ENCODE measurements around the gene CRY1. TPM values are rescaled to one million over a fixed set of nuclear protein-coding genes. Genes with fewer than 3 reads are reported as not detected.
"Not testable (repeated sequence)": the region's sequence is repeated elsewhere in the genome, so short reads cannot be mapped to it uniquely, and the experiment has no call there.

The CRY1 gene
- total RNA-seq, 4 donors from 2014 or later = 5.7 to 14.3 (median 10.8) TPM

GRCh38 chr12:107108995-107109508 lies 15.7 kb upstream of the CRY1 start:
- peaks cover 0 to 6% (median 0%) of the 10 kb centered on the region in 3 donors for H3K4me1 ChIP-seq
- H3K9me3 ChIP-seq = no peaks in the 10 kb centered on the region
- H3K4me3 ChIP-seq = no peak overlapping the region
- no peak for DNase-seq
- WGBS, 2 donors = 79 to 92% methylated on average over 8 of the region's 8 CpGs
- no peaks in the 10 kb centered on the region for H3K36me3 ChIP-seq
- peaks cover 0 to 4% (median 0%) of the 10 kb centered on the region in 4 donors for H3K27me3 ChIP-seq
- H3K27ac ChIP-seq = no peak overlapping the region
- intact Hi-C loops (cut with DNase I) = no loop called here
- TF ChIP-seq CTCF (IDR thresholded peaks at IDR 0.05) = no peak
- TF ChIP-seq POLR2A (IDR thresholded peaks at IDR 0.05) = no peak

- H3K27ac ChIP-seq; H3K4me3 ChIP-seq; H3K27me3 ChIP-seq; H3K9me3 ChIP-seq; intact Hi-C loops (cut with DNase I); H3K36me3 ChIP-seq; DNase-seq; H3K4me1 ChIP-seq: not testable (repeated sequence)
- WGBS, 2 donors = 83% methylated on average over 1 of the region's 1 CpG; no CpG with 5 or more reads in 1 of the 2 donors
These were observed 15.0 kb upstream of the CRY1 start for GRCh38 chr12:107108366-107108765.

- DNase-seq = no peak
- intact Hi-C loops (cut with DNase I) = no loop called here
- TF ChIP-seq POLR2A (IDR thresholded peaks at IDR 0.05) (no peak), CTCF (IDR thresholded peaks at IDR 0.05) (no peak)
- no peaks in the 10 kb centered on the region for H3K9me3 ChIP-seq
- no peaks in the 10 kb centered on the region for H3K27me3 ChIP-seq
- WGBS, 2 donors = 57 to 66% methylated on average over 4 of the region's 4 CpGs
- no peak overlapping the region for H3K27ac ChIP-seq
- no peaks in the 10 kb centered on the region for H3K36me3 ChIP-seq
- no peak overlapping the region for H3K4me3 ChIP-seq
- H3K4me1 ChIP-seq = peaks cover 0 to 6% (median 0%) of the 10 kb centered on the region in 3 donors
These were observed 14.0 kb upstream of the CRY1 start for GRCh38 chr12:107107381-107107780.

- Histone ChIP-seq H3K27me3 (no peaks in the 10 kb centered on the region), H3K4me3 (no peak overlapping the region), H3K36me3 (no peaks in the 10 kb centered on the region), H3K27ac (no peak overlapping the region), H3K4me1 (peaks cover 0 to 6% (median 0%) of the 10 kb centered on the region in 3 donors), H3K9me3 (no peaks in the 10 kb centered on the region)
- no peak for TF ChIP-seq CTCF (IDR thresholded peaks at IDR 0.05)
- no peak for TF ChIP-seq POLR2A (IDR thresholded peaks at IDR 0.05)
- no peak for DNase-seq
- intact Hi-C loops (cut with DNase I) = no loop called here
- WGBS, 2 donors = 59 to 65% methylated on average over 5 of the region's 5 CpGs
These were observed 13.1 kb upstream of the CRY1 start for GRCh38 chr12:107106241-107107025.

GRCh38 chr12:107105410-107105703 lies 12.0 kb upstream of the CRY1 start:
- H3K4me3 ChIP-seq = no peak overlapping the region
- intact Hi-C loops (cut with DNase I) = no loop called here
- H3K36me3 ChIP-seq = no peaks in the 10 kb centered on the region
- H3K9me3 ChIP-seq = no peaks in the 10 kb centered on the region
- H3K27me3 ChIP-seq = no peaks in the 10 kb centered on the region
- TF ChIP-seq POLR2A (IDR thresholded peaks at IDR 0.05) (no peak), CTCF (IDR thresholded peaks at IDR 0.05) (no peak)
- no peak for DNase-seq
- 38 to 45% methylated on average over 1 of the region's 1 CpG for WGBS, 2 donors
- no peak overlapping the region for H3K27ac ChIP-seq
- H3K4me1 ChIP-seq = peaks cover 0 to 6% (median 0%) of the 10 kb centered on the region in 3 donors
